HG02588 (cell line): ENCODE measurements around the gene PHF20.
A peak's percentile ranks its signal among the peaks of the same experiment; 100 is the strongest.
"Not testable (repeated sequence)": the region's sequence is repeated elsewhere in the genome, so short reads cannot be mapped to it uniquely, and the experiment has no call there.

Source experiments
- ATAC-seq: cut with Tn5 transposase; IDR thresholded peaks from one replicate; pipeline ENCODE4 v1.9.1; 2021; ENCODE audit warnings: mild to moderate bottlenecking, moderate library complexity; ENCODE audit not compliant: unreplicated experiment

Gene PHF20

GRCh38 chr20:35739294-35740163 is 32.3 kb upstream of the PHF20 start:
- ATAC-seq = no peak

GRCh38 chr20:35741892-35742740 is 29.7 kb upstream of the PHF20 start, which contains the start of gene RBM39:
Gene RBM39, minus strand, starts transcription at chr20:35742260. Its CDS starts 1,386 bp downstream, at chr20:35740874.
- peak; percentile 83 for ATAC-seq

GRCh38 chr20:35742741-35743523 is 28.9 kb upstream of the PHF20 start:
- no peak for ATAC-seq

- ATAC-seq = no peak
Measured at GRCh38 chr20:35743693-35744491, 27.9 kb upstream of the PHF20 start.

GRCh38 chr20:35744492-35744841 is 27.3 kb upstream of the PHF20 start:
- ATAC-seq = not testable (repeated sequence)

- ATAC-seq = no peak
Measured at GRCh38 chr20:35750611-35751010, 21.2 kb upstream of the PHF20 start.

GRCh38 chr20:35756404-35756803 is 15.4 kb upstream of the PHF20 start:
- ATAC-seq = no peak

GRCh38 chr20:35757098-35757705 is 14.6 kb upstream of the PHF20 start:
- no peak for ATAC-seq

GRCh38 chr20:35761548-35761947 is 10.3 kb upstream of the PHF20 start:
- ATAC-seq = not testable (repeated sequence)

GRCh38 chr20:35762461-35762860 is 9.4 kb upstream of the PHF20 start:
- ATAC-seq = no peak

GRCh38 chr20:35764936-35765335 is 6.9 kb upstream of the PHF20 start:
- not testable (repeated sequence) for ATAC-seq

- ATAC-seq = no peak
Measured at GRCh38 chr20:35766843-35767242, 5.0 kb upstream of the PHF20 start.

- ATAC-seq = peak; percentile 39
Measured at GRCh38 chr20:35767683-35768481, 3.9 kb upstream of the PHF20 start.

- no peak for ATAC-seq
Measured at GRCh38 chr20:35768731-35769664, 2.8 kb upstream of the PHF20 start.

- no peak for ATAC-seq
Measured at GRCh38 chr20:35771367-35771688, 487 bp upstream of the PHF20 start.

- no peak for ATAC-seq
Measured at GRCh38 chr20:35772563-35773058, 796 bp downstream of the PHF20 start.

GRCh38 chr20:35773154-35773751 is 1.4 kb downstream of the PHF20 start:
- no peak for ATAC-seq
